OCI-LY3 (cell line): Measurements from ENCODE around the gene ITGBL1.

Experiments
- EZH2phosphoT487 ChIP-seq: fragments of 200-600 bp; shearing (Covaris generic); IDR thresholded peaks from 2 replicates; pipeline ENCODE4 v1.6.1; 2018; ENCODE audit warnings: antibody characterized with exemption, mixed run types, low read depth
- TF ChIP-seq, protein P1 (sequence below): fragments of 200-600, 300-600 bp; sonication (generic); IDR thresholded peaks from 2 replicates; pipeline ENCODE4 v1.5.1; 2014; ENCODE audit warnings: antibody characterized with exemption, low read length, low read depth

DNA sequence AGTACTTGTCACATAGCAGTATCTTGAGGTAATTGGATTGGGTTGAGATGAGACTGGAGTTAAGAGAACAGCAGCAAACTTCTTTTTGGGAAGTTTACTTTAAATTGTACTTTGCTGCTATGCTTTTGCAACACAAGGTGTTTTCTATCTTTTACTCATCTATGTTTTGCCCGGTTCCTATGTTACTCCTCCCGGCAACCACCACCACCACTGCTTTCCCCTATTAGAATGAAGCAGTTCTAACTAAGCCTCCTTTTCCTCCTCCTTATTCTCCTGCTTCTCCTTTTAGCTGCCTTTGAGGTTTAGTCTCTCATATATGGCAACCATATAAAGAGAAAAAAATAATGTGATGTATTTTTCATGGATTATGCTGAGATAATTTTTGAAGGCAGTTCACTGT, 233.5 kb downstream of the ITGBL1 start:
- TF ChIP-seq, protein P1, sequence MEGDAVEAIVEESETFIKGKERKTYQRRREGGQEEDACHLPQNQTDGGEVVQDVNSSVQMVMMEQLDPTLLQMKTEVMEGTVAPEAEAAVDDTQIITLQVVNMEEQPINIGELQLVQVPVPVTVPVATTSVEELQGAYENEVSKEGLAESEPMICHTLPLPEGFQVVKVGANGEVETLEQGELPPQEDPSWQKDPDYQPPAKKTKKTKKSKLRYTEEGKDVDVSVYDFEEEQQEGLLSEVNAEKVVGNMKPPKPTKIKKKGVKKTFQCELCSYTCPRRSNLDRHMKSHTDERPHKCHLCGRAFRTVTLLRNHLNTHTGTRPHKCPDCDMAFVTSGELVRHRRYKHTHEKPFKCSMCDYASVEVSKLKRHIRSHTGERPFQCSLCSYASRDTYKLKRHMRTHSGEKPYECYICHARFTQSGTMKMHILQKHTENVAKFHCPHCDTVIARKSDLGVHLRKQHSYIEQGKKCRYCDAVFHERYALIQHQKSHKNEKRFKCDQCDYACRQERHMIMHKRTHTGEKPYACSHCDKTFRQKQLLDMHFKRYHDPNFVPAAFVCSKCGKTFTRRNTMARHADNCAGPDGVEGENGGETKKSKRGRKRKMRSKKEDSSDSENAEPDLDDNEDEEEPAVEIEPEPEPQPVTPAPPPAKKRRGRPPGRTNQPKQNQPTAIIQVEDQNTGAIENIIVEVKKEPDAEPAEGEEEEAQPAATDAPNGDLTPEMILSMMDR: no peak
- TF ChIP-seq EZH2phosphoT487: no peak
